H1 (cell line): Measurements from ENCODE around the gene OR4F6. TPM values are rescaled to one million over a fixed set of nuclear protein-coding genes. Genes with fewer than 3 reads are reported as not detected.

Experiments
- CTCF ChIA-PET: fragments of 300-600 bp; sonication (Branson Sonifier 250); formaldehyde crosslinking; loops from one replicate; lab custom pipeline; 2021; ENCODE audit not compliant: partially characterized antibody; lab: Charles Lee
- POLR2A ChIA-PET: fragments of 300-600 bp; sonication (Branson Sonifier 250); formaldehyde crosslinking; loops from one replicate; lab custom pipeline; 2021; ENCODE audit warnings: inconsistent platforms; ENCODE audit not compliant: partially characterized antibody; lab: Charles Lee
- DNase-seq, 2 experiments: peaks; one replicate each; pipeline versions ENCODE4 v3.0.0 to v3.0.0-alpha.2; 2010 to 2022; ENCODE audit warnings: low spot score in 2 of 2, low read depth in 1 of 2, mixed read lengths in 1 of 2
- FAIRE-seq: peaks from 2 replicates; lab custom pipeline; 2011; peaks lifted over from hg19 to GRCh38; lab: Jason Lieb, UNC
- H2AFZ ChIP-seq: 2 replicates; pipeline ENCODE4 v1.8.1; 2012; ENCODE audit warnings: low read length, inconsistent platforms
- H2AK5ac ChIP-seq: 2 replicates; pipeline ENCODE4 v1.6.1; 2013; ENCODE audit warnings: low read depth, low read length
- H2BK120ac ChIP-seq: replicated peaks from 2 replicates; pipeline ENCODE3; 2013; ENCODE audit warnings: low read depth, low read length, inconsistent platforms
- H2BK12ac ChIP-seq: 2 replicates; pipeline ENCODE4 v1.6.1; 2013; ENCODE audit warnings: low read depth, low read length
- H2BK15ac ChIP-seq: 2 replicates; pipeline ENCODE4 v1.6.1; 2013; ENCODE audit warnings: low read length
- H2BK20ac ChIP-seq: 2 replicates; pipeline ENCODE4 v1.6.1; 2013; ENCODE audit warnings: low read length
- H2BK5ac ChIP-seq: 2 replicates; pipeline ENCODE4 v1.6.1; 2013; ENCODE audit warnings: low read depth, low read length
- H3K14ac ChIP-seq: 2 replicates; pipeline ENCODE4 v1.6.1; 2013; ENCODE audit warnings: inconsistent platforms; ENCODE audit not compliant: insufficient read length
- H3K18ac ChIP-seq: 2 replicates; pipeline ENCODE4 v1.6.1; 2013; ENCODE audit warnings: low read length; ENCODE audit errors: extremely low read depth
- H3K23ac ChIP-seq: 2 replicates; pipeline ENCODE4 v1.6.1; 2013; ENCODE audit warnings: inconsistent platforms; ENCODE audit not compliant: insufficient read length
- H3K23me2 ChIP-seq: 2 replicates; pipeline ENCODE4 v1.6.1; 2013; ENCODE audit warnings: low read depth, low read length
- H3K27ac ChIP-seq: 2 replicates; pipeline ENCODE4 v1.6.1; 2011; ENCODE audit warnings: low read depth, low read length, inconsistent platforms
- H3K27me3 ChIP-seq, 4 experiments: replicated peaks in 1 of 4; 1 replicate in 1 of 4; 2 replicates in 3 of 4; pipeline versions ENCODE4 v1.6.1 to v1.8.1; 2011 to 2013; ENCODE audit warnings: low read length in 3 of 4, mild to moderate bottlenecking in 3 of 4, inconsistent platforms in 2 of 4, mixed read lengths in 2 of 4, moderate library complexity in 1 of 4; ENCODE audit not compliant: control insufficient read depth in 3 of 4, insufficient read depth in 3 of 4; ENCODE audit errors: extremely low read depth in 1 of 4
- H3K36me3 ChIP-seq, 4 experiments: 2 replicates each; pipeline versions ENCODE4 v1.6.1 to v1.8.1; 2011 to 2013; ENCODE audit warnings: mild to moderate bottlenecking in 4 of 4, low read length in 3 of 4, moderate library complexity in 2 of 4, control low read depth in 1 of 4, inconsistent platforms in 1 of 4; ENCODE audit not compliant: insufficient read depth in 4 of 4, control insufficient read depth in 2 of 4
- H3K4ac ChIP-seq: replicated peaks from 2 replicates; pipeline ENCODE3; 2013; ENCODE audit warnings: low read length, low read depth, mixed read lengths, inconsistent platforms; ENCODE audit not compliant: insufficient read length
- H3K4me1 ChIP-seq, 4 experiments: replicated peaks in 1 of 4; 1 replicate in 1 of 4; 2 replicates in 3 of 4; pipeline versions ENCODE4 v1.6.1 to v1.8.1; 2011 to 2013; ENCODE audit warnings: low read length in 3 of 4, inconsistent platforms in 2 of 4, mixed read lengths in 1 of 4; ENCODE audit not compliant: insufficient read depth in 4 of 4, control insufficient read depth in 3 of 4
- H3K4me2 ChIP-seq, 2 experiments: 2 replicates each; pipeline versions ENCODE4 v1.6.1 to v1.8.1; 2011 to 2013; ENCODE audit warnings: low read depth in 2 of 2, low read length in 2 of 2, control low read depth in 1 of 2, inconsistent platforms in 1 of 2, mild to moderate bottlenecking in 1 of 2; ENCODE audit not compliant: insufficient read depth in 1 of 2
- H3K4me3 ChIP-seq, 4 experiments: fragments of 200-600, 300-600 bp in 1 of 4; sonication (generic), shearing (Covaris generic), sonication (Bioruptor Twin) in 1 of 4; 2 replicates each; pipeline versions ENCODE4 v1.5.1 to v1.8.1; 2011 to 2016; ENCODE audit warnings: low read length in 4 of 4, low read depth in 3 of 4, control low read depth in 2 of 4, inconsistent platforms in 2 of 4, mild to moderate bottlenecking in 2 of 4, mixed read lengths in 1 of 4, moderate library complexity in 1 of 4; ENCODE audit not compliant: insufficient read depth in 2 of 4; ENCODE audit errors: extremely low read depth in 1 of 4
- H3K56ac ChIP-seq: replicated peaks from 2 replicates; pipeline ENCODE3; 2013; ENCODE audit warnings: low read depth, mild to moderate bottlenecking, mixed read lengths, low read length, inconsistent platforms; ENCODE audit not compliant: insufficient read length
- H3K79me1 ChIP-seq: 2 replicates; pipeline ENCODE4 v1.6.1; 2013; ENCODE audit warnings: low read depth, low read length, control low read depth
- H3K79me2 ChIP-seq, 2 experiments: 2 replicates each; pipeline versions ENCODE4 v1.6.1 to v1.8.1; 2012 to 2013; ENCODE audit warnings: low read length in 2 of 2, mild to moderate bottlenecking in 2 of 2, inconsistent platforms in 1 of 2; ENCODE audit not compliant: insufficient read depth in 2 of 2, control insufficient read depth in 1 of 2
- H3K9ac ChIP-seq, 4 experiments: replicated peaks in 1 of 4; 1 replicate in 1 of 4; 2 replicates in 3 of 4; pipeline versions ENCODE4 v1.6.1 to v1.8.1; 2011 to 2013; ENCODE audit warnings: low read depth in 3 of 4, low read length in 3 of 4, control low read depth in 2 of 4, mild to moderate bottlenecking in 2 of 4, moderate library complexity in 2 of 4, inconsistent platforms in 1 of 4; ENCODE audit errors: extremely low read depth in 1 of 4
- H3K9me3 ChIP-seq, 2 experiments: 2 replicates each; pipeline versions ENCODE4 v1.6.1 to v1.8.1; 2012 to 2013; ENCODE audit warnings: mild to moderate bottlenecking in 2 of 2, moderate library complexity in 2 of 2, control low read depth in 1 of 2, inconsistent platforms in 1 of 2, low read depth in 1 of 2, low read length in 1 of 2, mixed read lengths in 1 of 2; ENCODE audit not compliant: insufficient read depth in 2 of 2
- H4K20me1 ChIP-seq, 2 experiments: replicated peaks in 1 of 2; 2 replicates each; pipeline versions ENCODE3 to v1.8.1; 2011 to 2013; ENCODE audit warnings: inconsistent platforms in 2 of 2, low read length in 2 of 2, mild to moderate bottlenecking in 1 of 2; ENCODE audit not compliant: insufficient read depth in 2 of 2, control insufficient read depth in 1 of 2
- H4K5ac ChIP-seq: 2 replicates; pipeline ENCODE4 v1.6.1; 2013; ENCODE audit warnings: low read length, low read depth, mixed read lengths, inconsistent platforms; ENCODE audit not compliant: insufficient read length
- H4K8ac ChIP-seq: 2 replicates; pipeline ENCODE4 v1.8.0; 2013; ENCODE audit warnings: mild to moderate bottlenecking, moderate library complexity, low read length, inconsistent platforms; ENCODE audit not compliant: insufficient read depth; ENCODE audit errors: extremely low read depth
- H4K91ac ChIP-seq: replicated peaks from 2 replicates; pipeline ENCODE3; 2013; ENCODE audit warnings: low read length, mixed read lengths, inconsistent platforms; ENCODE audit not compliant: insufficient read length
- ASH2L ChIP-seq: fragments of 200-600, 300-600 bp; sonication (generic); IDR thresholded peaks from one replicate; pipeline ENCODE4 v1.7.1; 2017; ENCODE audit warnings: low read length
- ATF2 ChIP-seq: IDR thresholded peaks from 2 replicates; pipeline ENCODE4 v1.6.1; 2012; ENCODE audit warnings: low read length, inconsistent platforms
- CBX5 ChIP-seq: fragments of 300-800, 300-1000 bp; sonication (generic); IDR thresholded peaks from 2 replicates; pipeline ENCODE4 v1.7.1; 2016; ENCODE audit warnings: antibody characterized with exemption, low read length, low read depth
- CHD1 ChIP-seq: IDR thresholded peaks from 2 replicates; pipeline ENCODE4 v1.6.1; 2012; ENCODE audit warnings: low read depth, low read length, improper control_type of control experiment
- HDAC6 ChIP-seq: IDR thresholded peaks from one replicate; pipeline ENCODE4 v1.7.1; 2012; ENCODE audit warnings: low read depth, mild to moderate bottlenecking, inconsistent platforms, low read length, moderate library complexity
- KDM4A ChIP-seq: IDR thresholded peaks from one replicate; pipeline ENCODE4 v1.7.1; 2012; ENCODE audit warnings: low read depth, mild to moderate bottlenecking, moderate library complexity, low read length, inconsistent platforms; ENCODE audit not compliant: severe bottlenecking
- PHF8 ChIP-seq: fragments of 200-600 bp; sonication (generic); conservative IDR thresholded peaks from 2 replicates; pipeline ENCODE4 v1.7.1; 2012; ENCODE audit warnings: low read depth, mild to moderate bottlenecking, inconsistent platforms, low read length, moderate library complexity
- RBBP5 ChIP-seq: IDR thresholded peaks from 2 replicates; pipeline ENCODE4 v1.7.1; 2012; ENCODE audit warnings: low read depth, mild to moderate bottlenecking, inconsistent platforms, low read length, moderate library complexity, borderline replicate concordance
- SAP30 ChIP-seq: fragments of 300-600 bp; sonication (generic); IDR thresholded peaks from 2 replicates; pipeline ENCODE4 v1.7.1; 2012; ENCODE audit warnings: low read length, moderate library complexity, mild to moderate bottlenecking, inconsistent platforms; ENCODE audit not compliant: insufficient read depth, insufficient replicate concordance
- SIN3A ChIP-seq, 2 experiments: IDR thresholded peaks in 1 of 2; conservative IDR thresholded peaks in 1 of 2; 2 replicates each; pipeline ENCODE4 v1.6.1; 2011 to 2012; ENCODE audit warnings: low read length in 2 of 2, improper control_type of control experiment in 1 of 2, low read depth in 1 of 2, mild to moderate bottlenecking in 1 of 2
- SIRT6 ChIP-seq: IDR thresholded peaks from one replicate; pipeline ENCODE4 v1.7.1; 2012; ENCODE audit warnings: low read length, inconsistent platforms
- USF2 ChIP-seq: IDR thresholded peaks from 2 replicates; pipeline ENCODE4 v1.6.1; 2011; ENCODE audit warnings: low read length, improper control_type of control experiment
- polyA plus RNA-seq, 7 experiments: library from polyadenylated mRNA; depleted of rRNA in 3 of 7; stranded (reverse) in 5 of 7; unstranded in 2 of 7; fragments of >200 nt in 5 of 7; fragments of 200-250 nt in 2 of 7; gene quantifications; 1 replicate in 5 of 7; 2 replicates in 1 of 7; 4 replicates in 1 of 7; pipeline versions ENCODE4 v1.2.1 to v1.2.3, GENCODE V29; 2011 to 2013; ENCODE audit warnings: missing spikeins in 2 of 7, mixed read lengths in 2 of 7
- total RNA-seq: library from RNA; stranded (reverse); fragmentation: NEBNext Ultra II Directional; extraction: Animal tissue kit (Norgen Biotek cat#: 25700); gene quantifications from 2 replicates; pipeline ENCODE4 v1.2.1, GENCODE V29; 2021

OR4F6 gene
- total and polyA plus RNA-seq, 2 of the 8 experiments (the other 6 are each of a cell fraction or from before 2014, with no cell fraction given): not detected

- CTCF ChIA-PET: interaction anchor here (0.5 to 1.7 kb wide), 2 partner anchors 10 to 471 kb away, joined by 3 read pairs; no protein-coding TSS in a partner anchor
- Histone ChIP-seq H2BK12ac (no peak overlapping the region), H2BK5ac (no peak overlapping the region)
- no peak for TF ChIP-seq HDAC6
- no peak for TF ChIP-seq CHD1
- no peak for TF ChIP-seq CBX5
- no peak for TF ChIP-seq RBBP5
- TF ChIP-seq SAP30: no peak
- TF ChIP-seq USF2: no peak
- no peak for TF ChIP-seq SIRT6
- TF ChIP-seq SIN3A (conservative IDR thresholded peaks at IDR 0.05 in 1 of 2, IDR thresholded peaks at IDR 0.05 in 1 of 2; ENCODE audit: low read depth in 1 of 2, low read length in 2 of 2): no peak
- no peak for TF ChIP-seq ATF2
- no peak for TF ChIP-seq ASH2L
- TF ChIP-seq PHF8: no peak
- TF ChIP-seq KDM4A: no peak
Measured at GRCh38 chr15:101804941-101805340, 1.6 kb downstream of the OR4F6 start.

More at GRCh38 chr15:101804941-101805340, 1.6 kb downstream of the OR4F6 start:
- Histone ChIP-seq H2AFZ (no peak overlapping the region), H3K4me1 (no peaks in the 10 kb centered on the region), H2BK120ac (no peak overlapping the region), H3K36me3 (no peaks in the 10 kb centered on the region), H3K27ac (no peak overlapping the region), H3K23me2 (peaks cover 2% of the 10 kb centered on the region; the same call in 1 of the 2 replicates), H2BK20ac (no peak overlapping the region), H3K4ac (no peak overlapping the region), H4K20me1 (no peaks in the 10 kb centered on the region), H2AK5ac (no peak overlapping the region), H4K8ac (no peak overlapping the region), H3K79me1 (no peaks in the 10 kb centered on the region), H3K27me3 (no peaks in the 10 kb centered on the region), H3K56ac (peak overlapping the region; percentile 70), H3K9ac (no peak overlapping the region), H4K5ac (no peak overlapping the region), H3K79me2 (no peaks in the 10 kb centered on the region), H3K9me3 (peaks cover 10 to 24% of the 10 kb centered on the region in 2 experiments; a peak in 3 of 4 replicates), H2BK15ac (no peak overlapping the region), H3K4me3 (no peak overlapping the region), H4K91ac (no peak overlapping the region), H3K18ac (no peak overlapping the region), H3K23ac (no peak overlapping the region), H3K4me2 (no peak overlapping the region), H3K14ac (no peak overlapping the region)
- FAIRE-seq (no peak), DNase-seq (no peak)
- POLR2A ChIA-PET: no interaction called here
